ENCODE data around the gene RAP1GAP2.
"Not testable (repeated sequence)": the region's sequence is repeated elsewhere in the genome, so short reads cannot be mapped to it uniquely, and the experiment has no call there.

RAP1GAP2 gene

DNA sequence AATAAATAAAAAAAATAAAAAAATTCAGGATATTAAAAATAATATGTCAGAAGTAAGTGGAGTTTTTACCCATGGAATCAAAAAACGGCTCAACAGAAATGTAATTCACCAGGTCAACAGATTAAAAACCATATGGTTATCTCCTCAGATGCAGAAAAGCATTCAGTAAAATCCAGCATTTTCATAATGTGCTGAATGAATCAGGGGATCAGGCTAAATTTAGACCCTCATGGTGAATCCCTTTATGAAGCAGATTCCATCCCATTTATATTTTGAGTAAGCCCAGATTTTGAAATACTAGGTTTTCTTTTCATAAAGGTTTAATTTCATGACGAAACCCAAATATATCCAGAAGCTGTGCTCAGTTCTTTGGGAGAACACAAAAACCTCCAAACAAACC is 182.8 kb downstream of the RAP1GAP2 start:
- DNase-seq, result no peak

DNA sequence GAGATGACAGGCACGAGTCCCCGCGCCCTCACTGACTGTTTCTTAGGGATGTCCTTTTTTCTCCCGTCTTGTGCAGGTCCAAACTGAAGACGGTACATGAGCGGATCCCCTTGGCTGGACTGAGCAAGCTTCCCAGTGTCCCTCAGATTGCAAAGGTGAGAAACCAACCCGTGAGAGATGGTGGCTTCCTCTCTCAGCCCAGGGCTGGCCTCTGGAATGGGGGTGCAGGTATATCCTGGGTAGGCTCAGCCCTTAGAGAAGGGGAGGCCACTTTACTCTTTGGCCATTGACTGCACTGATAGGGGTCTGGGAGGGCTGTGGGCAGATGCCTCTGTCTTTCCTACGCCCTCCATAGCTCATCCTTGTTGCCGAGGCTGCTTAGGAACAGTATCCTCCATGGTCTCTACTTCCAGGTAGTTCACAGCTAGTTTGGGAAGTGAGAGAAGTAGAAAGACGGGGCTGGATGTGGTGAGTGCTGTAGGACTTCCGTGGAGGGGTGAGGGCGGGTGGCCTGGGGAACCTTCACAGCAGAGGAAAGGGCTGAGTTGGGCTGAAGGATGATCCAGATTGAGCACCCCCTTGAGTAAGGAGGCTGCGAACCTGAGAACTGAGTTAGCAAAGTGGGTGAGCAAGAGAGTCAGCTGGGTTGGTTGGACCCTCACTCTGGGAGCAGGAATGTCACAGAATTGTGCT is 184.1 kb downstream of the RAP1GAP2 start:
- DNase-seq, result no peak

DNA sequence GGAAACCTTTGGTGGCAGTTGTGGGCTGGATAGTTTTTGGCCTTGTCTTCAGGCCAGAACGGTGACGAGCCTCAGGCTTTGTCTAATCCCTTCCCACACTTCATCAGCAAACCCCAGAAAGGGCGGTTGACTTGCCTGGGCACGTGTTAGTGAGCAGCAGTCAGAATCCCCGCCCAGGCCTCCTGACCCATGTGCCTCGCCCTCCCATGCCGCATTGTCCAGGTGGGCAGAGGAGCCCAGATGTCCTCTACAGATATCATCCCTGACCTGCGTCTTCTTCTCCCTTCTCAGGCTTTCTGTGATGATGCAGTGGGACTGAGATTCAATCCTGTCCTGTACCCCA is 184.6 kb downstream of the RAP1GAP2 start:
- no peak for DNase-seq

DNA sequence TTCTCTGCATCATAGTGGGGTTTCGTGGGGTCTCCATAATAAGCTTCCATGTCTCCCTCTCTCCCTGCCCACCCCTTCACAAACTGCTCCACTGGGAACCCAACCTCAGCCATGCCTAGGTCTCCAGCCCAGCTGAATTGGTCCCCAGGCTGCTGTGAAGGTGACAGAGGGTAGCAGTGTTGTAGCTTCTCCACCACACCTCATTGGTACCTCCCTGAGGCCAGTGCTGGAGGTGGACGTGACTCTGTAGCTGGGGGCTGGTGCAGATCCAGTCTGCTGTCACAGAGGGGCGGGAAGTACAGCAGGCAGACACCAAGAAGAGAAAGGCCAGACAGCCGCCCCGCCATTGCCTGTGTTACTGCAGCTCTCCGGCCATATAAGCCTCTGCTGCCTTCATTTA is 185.1 kb downstream of the RAP1GAP2 start:
- no peak for DNase-seq

DNA sequence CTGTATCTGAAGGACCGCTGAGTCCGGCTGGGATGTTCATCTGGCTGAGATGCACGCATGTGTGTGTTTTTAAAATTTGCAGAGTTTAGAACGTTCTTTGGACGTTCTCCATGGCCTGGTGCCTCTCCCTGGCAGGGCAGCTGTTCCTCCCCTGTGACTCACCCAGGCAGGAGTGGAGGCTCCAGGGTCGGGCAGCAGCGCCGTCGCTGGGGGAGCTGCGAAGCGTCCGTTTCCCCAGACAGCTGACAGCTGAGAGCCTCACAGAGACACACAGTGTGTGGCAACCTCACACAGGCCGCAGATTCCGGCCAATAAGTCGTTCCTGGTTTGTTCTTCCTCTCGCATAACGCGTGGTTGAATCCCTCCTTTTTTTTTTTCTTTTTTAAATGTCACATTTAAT is 186.6 kb downstream of the RAP1GAP2 start:
- DNase-seq, result peak; percentile 48

DNA sequence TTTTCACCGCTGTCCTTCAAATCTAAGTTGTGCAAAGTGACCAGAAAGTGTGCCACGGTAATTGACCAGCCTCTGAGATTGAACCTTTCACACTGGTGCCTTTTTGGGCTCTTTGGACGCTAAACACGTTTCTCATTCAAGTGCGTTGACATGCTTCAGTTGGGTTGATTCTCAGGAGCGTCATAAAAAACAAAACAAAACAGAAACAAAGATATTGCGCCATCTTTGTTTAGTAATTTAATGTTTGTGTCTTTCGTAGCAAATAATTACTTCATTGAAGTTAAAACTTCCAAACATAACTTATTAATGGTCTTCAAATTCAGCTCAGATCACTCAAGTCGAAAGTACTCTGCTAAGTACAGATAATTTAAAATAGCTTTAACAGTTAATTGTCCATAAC is 187.0 kb downstream of the RAP1GAP2 start:
- no peak for DNase-seq

DNA sequence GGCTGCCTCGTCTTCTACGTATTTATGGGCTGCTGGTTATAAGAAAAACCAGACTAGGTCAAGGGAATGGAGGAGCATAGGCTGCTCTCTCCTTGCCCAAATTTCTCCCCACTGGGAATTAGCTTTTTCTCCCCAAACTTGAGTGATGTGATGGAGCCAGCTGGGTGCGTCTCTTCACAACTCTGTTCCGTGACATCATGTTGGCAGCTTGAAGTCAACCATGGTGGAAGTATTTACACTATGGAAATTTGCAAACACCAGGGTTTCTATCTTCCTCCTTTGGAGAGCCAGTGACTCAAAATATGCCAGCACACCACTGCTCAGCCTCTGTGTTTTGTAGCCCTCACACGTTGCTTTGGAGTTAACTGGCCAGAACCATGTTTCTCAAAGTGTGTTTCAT is 189.1 kb downstream of the RAP1GAP2 start:
- no peak for DNase-seq

DNA sequence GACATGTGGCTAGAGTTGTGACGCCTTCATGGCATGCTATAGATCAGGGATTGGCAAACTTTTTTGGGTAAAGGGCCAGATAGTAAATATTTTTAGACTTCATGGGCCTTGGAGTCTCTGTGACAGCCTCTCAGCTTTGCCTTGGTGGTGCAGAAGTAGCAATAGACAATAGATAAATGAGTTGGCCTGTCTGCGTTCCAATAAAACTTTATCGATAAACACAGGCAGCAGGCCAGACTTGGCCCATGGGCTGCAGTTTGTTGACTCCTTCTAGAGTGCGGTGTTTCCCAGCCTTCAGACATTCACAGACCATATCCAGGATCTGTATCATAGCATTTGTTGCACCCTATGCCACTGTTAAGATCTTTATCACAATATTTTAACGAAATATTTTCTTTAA is 190.7 kb downstream of the RAP1GAP2 start:
- no peak for DNase-seq

DNA sequence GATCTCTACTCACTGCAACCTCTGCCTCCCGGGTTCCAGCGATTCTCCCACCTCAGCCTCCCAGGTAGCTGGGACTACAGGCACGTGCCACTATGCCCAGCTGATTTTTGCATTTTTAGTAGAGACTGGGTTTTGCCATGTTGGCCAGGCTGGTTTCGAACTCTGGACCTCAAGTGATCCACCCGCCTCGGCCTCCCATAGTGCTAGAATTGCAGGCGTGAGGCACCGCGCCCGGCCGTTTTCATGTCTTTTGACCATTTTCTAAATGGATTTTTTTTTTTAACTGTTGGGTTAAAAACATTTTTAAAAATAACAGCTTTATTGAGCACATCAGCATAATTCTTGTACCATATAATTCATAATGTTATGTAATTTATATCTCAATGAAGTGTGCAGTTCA is 193.2 kb downstream of the RAP1GAP2 start:
- DNase-seq, result not testable (repeated sequence)

DNA sequence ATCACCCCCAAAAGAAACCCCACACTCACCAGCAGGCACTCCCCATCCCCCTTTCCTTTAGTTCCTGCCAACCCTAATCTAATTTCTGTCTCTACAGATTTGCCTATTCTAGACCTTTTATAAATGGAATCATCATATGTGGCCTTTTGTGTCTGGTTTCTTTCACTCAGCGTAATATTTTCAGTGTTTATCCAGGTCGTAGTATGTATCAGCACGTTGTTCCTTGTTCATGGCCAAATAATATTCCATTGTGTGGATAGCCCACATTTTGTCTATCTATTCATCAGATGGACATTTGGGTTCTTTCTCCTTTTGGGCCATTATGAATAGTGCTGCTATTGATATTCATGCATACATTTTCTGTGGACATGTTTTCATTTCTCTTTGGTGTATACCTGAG is 193.6 kb downstream of the RAP1GAP2 start:
- DNase-seq, result no peak

DNA sequence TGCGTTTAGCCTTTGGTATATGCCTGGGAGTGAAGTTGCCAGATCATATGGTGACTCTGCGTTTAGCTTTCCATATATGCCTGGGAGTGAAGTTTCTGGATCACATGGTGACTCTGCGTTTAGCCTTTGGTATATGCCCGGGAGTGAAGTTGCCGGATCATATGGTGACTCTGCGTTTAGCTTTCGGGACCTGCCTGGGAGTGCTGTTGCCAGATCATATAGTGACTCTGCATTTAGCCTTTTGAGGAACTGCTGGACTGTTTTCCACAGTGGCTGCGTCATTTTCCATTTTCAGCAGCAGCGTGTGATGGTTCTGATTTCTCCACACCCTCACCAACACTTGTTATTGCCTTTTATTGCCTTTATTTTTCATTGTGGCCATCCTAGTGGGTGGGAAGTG is 194.2 kb downstream of the RAP1GAP2 start:
- no peak for DNase-seq

DNA sequence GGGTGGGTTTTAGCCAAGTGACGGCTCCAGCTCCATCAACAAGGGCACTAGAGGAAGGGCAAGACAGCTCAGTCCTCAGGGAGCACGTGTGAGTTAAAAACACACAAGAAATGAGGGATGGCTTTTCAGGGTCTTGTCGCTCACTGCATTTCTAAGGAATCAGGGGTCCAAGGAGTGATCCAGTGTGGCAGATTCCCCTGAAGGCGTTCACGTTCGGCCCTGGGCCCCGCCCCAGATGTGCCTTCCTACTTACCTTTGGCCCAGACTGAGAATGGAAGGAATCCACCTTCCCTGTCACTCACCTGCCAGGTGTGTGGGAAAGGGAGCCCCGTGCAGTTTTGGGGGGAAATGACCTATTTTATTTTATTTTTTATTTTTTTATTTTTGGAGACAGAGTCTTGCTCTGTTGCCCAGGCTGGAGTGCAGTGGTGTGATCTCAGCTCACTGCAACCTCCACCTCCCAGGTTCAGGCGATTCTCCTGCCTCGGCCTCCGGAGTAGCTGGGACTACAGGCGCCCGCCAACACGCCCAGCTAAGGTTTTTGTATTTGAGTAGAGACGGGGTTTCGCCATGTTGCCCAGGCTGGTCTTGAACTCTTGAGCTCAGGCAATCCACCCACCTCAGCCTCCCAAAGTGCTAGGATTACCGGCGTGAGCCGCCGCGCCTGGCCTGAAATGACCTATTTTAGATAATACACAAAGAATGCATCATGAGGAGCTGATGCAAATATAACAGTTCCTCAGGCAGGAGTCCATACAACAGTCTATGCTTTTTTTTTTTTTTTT is 195.3 kb downstream of the RAP1GAP2 start:
- not testable (repeated sequence) for DNase-seq

DNA sequence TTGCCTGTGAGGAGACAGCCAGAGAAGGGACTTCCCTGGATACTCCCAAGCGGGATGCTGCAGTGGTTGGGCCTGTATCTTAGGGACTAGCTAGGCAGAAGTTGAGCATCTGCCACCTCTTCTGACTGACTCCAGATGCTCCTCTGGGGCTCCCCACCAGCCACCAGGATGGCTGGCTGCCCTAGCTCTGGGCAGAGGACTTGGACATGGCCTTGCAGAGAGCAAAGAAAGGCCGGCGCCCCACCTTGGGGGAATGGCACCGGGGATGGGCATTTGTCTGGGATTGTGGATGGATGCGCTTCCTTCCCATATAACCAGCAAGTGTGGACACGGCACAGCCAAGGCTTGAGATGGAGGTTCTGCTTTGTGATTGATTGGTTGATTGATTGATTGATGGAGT is 198.2 kb downstream of the RAP1GAP2 start:
- DNase-seq, result no peak

DNA sequence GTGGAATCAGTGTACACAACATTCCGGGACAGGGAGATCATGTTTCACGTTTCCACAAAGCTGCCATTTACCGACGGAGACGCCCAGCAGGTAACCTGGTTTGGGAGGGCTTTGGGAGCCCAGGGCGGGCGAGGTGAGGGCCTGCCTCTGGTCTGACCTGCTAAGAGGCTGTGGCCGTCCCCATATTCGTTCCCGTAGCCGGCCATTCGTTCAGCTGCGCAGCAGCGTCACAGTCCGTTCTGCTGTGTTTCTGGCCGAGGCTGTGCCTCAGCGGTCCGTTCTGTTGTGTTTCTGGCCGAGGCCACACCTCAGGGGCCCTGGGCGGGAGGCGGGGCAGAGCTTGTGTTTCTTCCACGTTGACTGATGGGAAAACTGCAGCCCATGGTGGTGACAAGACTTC is 199.1 kb downstream of the RAP1GAP2 start:
- DNase-seq, result no peak

DNA sequence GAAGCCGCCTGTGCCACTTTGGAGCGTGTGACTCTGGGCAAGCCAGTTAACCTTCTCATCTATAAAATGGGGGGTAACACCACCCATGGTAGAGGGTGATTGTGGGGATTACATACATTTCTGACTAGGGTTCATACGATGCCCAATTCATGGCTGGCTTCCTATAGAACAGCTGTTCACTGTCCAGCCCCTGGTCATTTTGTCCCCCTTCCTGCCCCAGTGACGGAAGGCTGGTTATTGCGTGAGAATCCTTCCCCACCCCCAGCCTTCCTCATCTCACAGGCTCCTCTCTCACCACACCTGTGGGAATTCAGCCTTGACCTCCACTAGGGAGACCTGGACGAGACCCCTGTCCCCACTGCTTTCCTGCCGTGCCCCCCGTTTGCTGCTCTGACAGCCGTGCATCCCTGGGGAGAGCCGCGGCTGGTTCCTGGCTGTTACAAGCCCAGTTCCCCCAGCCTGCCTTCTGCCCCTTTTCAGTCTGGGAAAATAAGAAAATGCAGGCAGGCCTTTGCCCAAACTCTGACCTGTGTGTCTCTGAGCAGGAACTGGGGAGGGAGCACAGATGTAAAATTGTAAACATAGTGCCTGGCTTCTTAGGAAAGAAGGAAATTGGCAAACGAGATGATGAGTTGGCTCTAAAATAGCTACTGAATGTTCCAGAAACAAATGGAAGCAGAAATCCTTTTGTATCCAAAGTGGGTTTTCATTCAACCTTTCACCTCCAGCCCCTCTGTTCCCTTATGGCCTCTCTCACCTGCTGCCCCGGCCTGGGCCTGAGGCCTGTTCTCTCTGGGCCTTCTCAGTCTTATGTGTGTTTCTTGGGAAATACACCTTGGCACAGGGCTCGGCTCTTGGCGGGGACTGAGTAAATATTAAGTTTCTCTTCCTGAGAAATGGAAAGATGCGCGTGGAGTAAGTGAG is 199.9 kb downstream of the RAP1GAP2 start:
- no peak for DNase-seq

DNA sequence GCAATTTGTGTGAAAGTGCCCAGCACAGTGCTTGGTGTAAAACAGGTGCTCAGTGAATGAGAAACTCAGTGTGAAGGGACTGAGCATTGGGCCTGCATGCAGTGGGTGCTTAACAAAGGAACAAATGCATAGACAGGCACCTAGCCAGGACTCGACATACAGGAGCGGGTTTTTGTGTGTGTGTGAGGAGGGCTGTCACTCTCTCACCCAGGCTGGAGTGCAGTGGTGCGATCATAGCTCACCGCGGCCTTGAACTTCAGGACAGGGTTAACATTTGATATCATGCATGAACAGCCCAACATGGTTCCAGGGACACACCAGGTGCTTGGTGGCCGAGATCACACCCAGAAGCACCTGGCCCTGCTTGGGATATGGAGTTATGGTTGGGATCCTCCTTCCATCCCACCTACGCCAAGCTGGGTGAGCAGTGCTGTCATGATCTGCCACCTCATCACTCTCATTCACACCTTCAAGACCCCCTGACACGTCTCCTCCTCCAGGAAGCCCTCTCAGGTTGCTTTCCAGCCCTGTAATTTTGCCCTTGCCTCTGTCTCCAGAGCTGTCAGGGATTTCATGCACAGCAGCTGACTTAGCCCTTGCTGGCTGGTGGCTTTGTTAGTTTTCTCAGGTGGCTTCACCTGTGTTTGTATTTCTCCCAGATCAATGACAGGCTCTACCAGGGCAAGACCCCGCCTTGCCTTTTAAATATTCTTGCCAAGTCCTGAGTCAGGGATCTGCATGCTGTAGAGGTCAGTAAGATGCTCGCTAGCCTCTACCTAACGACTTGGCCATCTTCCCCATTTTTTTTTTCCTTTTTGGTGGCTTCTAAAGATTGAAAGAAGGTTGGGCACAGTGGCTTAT is 200.8 kb downstream of the RAP1GAP2 start:
- no peak for DNase-seq

DNA sequence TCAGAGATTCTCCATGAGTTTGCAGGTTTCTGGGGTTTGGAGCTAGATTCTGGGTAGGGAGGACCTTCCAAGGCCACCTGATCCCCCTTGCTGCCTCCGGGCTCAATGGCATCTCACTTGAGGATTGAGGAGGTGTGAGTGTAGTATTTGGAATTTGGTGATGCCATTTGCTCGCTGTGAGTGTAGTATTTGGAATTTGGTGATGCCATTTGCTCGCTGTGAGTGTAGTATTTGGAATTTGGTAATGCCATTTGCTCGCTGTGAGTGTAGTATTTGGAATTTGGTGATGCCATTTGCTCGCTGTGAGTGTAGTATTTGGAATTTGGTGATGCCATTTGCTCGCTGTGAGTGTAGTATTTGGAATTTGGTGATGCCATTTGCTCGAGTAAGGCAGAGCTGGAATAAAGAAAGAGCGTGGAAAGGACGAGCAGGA is 202.2 kb downstream of the RAP1GAP2 start:
- not testable (repeated sequence) for DNase-seq

DNA sequence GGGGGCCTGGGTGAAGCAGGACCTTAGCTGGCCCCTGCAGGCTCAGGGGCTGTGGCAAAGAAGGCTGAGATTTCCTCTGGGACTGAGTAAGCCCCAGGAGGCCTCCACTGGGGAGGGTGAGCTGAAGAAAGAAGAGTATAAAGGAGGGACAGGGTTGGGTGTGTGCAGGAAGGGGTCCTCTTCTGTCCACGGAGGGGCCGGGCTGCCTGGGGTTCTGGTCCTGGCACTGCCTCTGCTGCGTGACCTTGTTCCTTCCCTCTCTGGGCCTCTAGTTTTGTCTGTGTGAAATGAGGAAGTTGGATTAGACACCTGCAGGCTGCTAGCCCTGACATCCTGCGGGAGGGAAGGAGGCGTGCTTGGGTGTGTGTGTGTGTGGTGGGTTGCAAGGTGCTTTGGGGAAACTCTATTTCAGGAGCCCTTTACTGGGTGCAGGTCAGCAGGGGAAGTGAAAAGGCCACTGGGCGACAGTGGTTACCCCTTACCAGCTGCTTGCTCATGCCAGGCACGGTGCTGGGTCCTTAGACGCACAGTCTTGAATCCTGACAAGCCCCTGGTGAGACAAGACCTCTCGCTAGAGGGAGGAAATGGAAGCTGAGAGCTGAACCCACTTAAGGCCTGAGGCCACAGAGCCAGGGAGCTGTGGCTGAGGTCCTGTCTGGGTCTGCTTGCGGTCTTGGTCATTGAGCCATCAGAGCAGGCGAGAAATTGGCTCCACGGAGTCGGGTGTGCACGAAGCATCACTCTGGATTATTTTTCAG is 206.5 kb downstream of the RAP1GAP2 start:
- no peak for DNase-seq

DNA sequence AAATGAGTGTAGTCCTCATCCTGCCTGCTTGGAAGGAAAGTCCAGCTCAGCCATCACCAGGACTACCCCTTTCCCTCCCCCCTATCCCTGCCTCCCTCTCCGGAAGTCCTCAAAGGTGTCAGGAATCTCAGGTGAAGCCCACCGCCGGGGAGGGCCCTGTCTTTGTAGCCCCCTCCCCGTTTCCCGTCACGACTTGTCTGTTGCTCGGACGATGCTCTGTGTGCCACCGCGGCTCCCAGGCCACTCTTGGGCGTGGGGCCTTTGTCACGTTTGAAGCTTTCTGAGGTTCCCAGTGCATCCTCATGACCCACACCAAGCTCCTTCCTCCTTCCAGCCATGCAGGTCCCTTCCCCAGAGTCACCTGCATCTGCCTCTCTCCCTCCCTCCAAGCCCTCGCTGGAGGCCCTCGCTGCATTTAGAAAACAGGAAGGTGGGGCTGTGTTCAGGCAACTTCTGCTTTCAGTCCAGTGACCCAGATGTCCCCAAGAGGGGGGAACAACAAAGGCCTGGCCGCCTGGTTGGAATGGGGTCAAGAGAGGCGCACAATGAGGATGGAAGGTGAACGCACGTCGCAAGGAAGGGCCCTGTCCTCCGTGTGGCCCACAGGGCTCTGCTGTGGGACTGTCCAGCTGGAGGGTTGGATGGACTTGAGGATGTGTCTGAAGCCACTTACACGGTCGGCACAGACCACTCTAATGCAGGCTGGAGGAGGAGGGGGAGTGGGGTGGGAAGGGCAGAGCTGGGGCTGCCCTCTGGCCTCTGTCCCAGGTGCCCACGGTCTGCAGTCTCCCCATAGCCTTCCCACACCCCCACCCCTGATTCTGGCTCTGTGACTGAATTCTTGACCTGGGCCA is 207.3 kb downstream of the RAP1GAP2 start:
- DNase-seq, result no peak

DNA sequence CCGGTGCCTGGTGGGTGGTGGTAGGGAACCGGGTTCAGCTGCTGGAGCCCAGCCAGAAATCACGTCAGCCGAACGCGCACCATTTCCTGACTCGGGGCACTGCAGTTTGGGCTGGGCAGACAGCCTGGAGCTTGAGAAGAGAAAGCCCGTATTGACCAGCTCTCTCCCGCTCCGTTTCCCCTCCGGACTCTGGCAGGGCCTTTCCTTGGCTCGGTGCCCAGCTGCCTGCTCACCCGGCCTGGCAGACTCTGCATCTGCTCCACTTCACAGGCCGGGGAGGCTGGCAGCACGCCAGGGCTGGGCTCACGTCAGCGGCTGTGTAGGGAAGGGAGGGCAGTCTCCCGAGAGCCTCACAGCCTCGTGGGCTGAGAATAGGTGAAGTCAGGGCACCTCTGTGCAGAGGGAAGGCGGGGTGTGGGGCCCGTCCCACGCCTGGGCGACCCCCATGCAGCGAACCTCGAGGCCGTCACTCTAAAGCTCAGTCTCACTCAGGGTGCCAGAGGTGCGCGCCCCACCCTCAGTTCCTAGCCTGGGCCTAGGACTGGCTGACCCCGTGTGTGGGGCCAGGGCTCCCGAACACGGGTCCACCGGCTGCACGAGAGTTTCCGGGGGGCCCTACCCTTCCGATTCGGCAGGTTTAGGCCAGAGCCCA is 208.0 kb downstream of the RAP1GAP2 start:
- peak; percentile 80 for DNase-seq
